K562 (cell line): ENCODE results near the gene RHOBTB3. TPM values are rescaled to one million over a fixed set of nuclear protein-coding genes. Genes with fewer than 3 reads are reported as not detected.
A peak's percentile ranks its signal among the peaks of the same experiment; 100 is the strongest.

ENCODE experiments used
- ATF1 ChIP-seq, 2 experiments: fragments of 450-650 bp in 1 of 2; IDR thresholded peaks; 2 replicates each; pipeline ENCODE4 v1.6.1; 2016; ENCODE audit warnings: missing compliant biosample characterization in 1 of 2, missing genetic modification characterization in 1 of 2
- CEBPB ChIP-seq: fragments of 450-650 bp; IDR thresholded peaks from 2 replicates; pipeline ENCODE4 v1.6.1; 2016; ENCODE audit warnings: missing genetic modification characterization, missing compliant biosample characterization
- DMBX1 ChIP-seq: fragments of 250-450 bp; sonication (Bioruptor Pico); IDR thresholded peaks from 2 replicates; pipeline ENCODE4 v1.8.0; 2022; ENCODE audit warnings: inconsistent platforms, mild to moderate bottlenecking, moderate library complexity, borderline replicate concordance
- ESRRA ChIP-seq: fragments of 450-650 bp; IDR thresholded peaks from 2 replicates; pipeline ENCODE4 v1.6.1; 2014; ENCODE audit warnings: low read depth, mild to moderate bottlenecking, moderate library complexity, borderline replicate concordance
- FOXJ3 ChIP-seq: sonication (generic); formaldehyde crosslinking; IDR thresholded peaks from 2 replicates; pipeline ENCODE4 v1.4.0; 2020; ENCODE audit warnings: mild to moderate bottlenecking, missing genetic modification reagents
- KHSRP ChIP-seq: fragments of 450-650 bp; IDR thresholded peaks from 2 replicates; pipeline ENCODE4 v1.6.1; 2017
- MCM3 ChIP-seq: fragments of 450-650 bp; IDR thresholded peaks from 2 replicates; pipeline ENCODE4 v1.6.1; 2016
- NFRKB ChIP-seq: fragments of 450-650 bp; IDR thresholded peaks from 2 replicates; pipeline ENCODE4 v1.6.1; 2016; ENCODE audit warnings: low read depth
- PTBP1 ChIP-seq: fragments of 200-400 bp; formaldehyde crosslinking; IDR thresholded peaks from 2 replicates; pipeline ENCODE4 v1.6.1; 2017; ENCODE audit warnings: low read depth, low read length
- RBBP5 ChIP-seq: fragments of 200-600 bp; sonication (generic); IDR thresholded peaks from 2 replicates; pipeline ENCODE4 v1.6.1; 2012; ENCODE audit warnings: borderline replicate concordance, mild to moderate bottlenecking, low read length, control low read depth, inconsistent platforms; ENCODE audit not compliant: insufficient read depth, poor library complexity, severe bottlenecking
- RCOR1 ChIP-seq, 2 experiments: IDR thresholded peaks; 2 replicates each; pipeline ENCODE4 v1.6.1; 2012; ENCODE audit warnings: low read depth in 2 of 2, low read length in 2 of 2, borderline replicate concordance in 1 of 2, improper control_type of control experiment in 1 of 2
- ZNF165 ChIP-seq: fragments of 250-450 bp; sonication (Bioruptor Pico); IDR thresholded peaks from 2 replicates; pipeline ENCODE4 v1.4.0; 2020; ENCODE audit warnings: borderline replicate concordance
- ZNF197 ChIP-seq: fragments of 200-800 bp; sonication (Bioruptor generic); IDR thresholded peaks from 2 replicates; pipeline ENCODE4 v1.6.1; 2016; ENCODE audit warnings: low read depth, missing genetic modification characterization, missing compliant biosample characterization
- ZNF830 ChIP-seq: fragments of 250-450 bp; sonication (Bioruptor Pico); IDR thresholded peaks from 2 replicates; pipeline ENCODE4 v1.5.0; 2021; ENCODE audit warnings: mild to moderate bottlenecking
- polyA plus RNA-seq, 8 experiments: library from polyadenylated mRNA; depleted of rRNA in 4 of 8; stranded (reverse) in 5 of 8; unstranded in 3 of 8; fragments of >200 nt; fragmentation: Nextera tagmentation in 2 of 8; fragmentation: Illumina TruSeq in 1 of 8; extraction: Ambion mirVana in 2 of 8; extraction: Trizol in 1 of 8; gene quantifications; 2 replicates each; pipeline versions ENCODE4 v1.2.1 to v1.2.3, GENCODE V29; 2011 to 2014; ENCODE audit warnings: inconsistent platforms in 1 of 8, missing spikeins in 1 of 8
- total RNA-seq, 7 experiments: library from RNA; depleted of rRNA in 6 of 7; stranded (reverse); fragments of >200 nt in 6 of 7; fragmentation: Illumina TruSeq in 2 of 7; extraction: Trizol in 2 of 7; gene quantifications; 2 replicates each; pipeline versions ENCODE4 v1.2.1 to v1.2.3, GENCODE V29; 2011 to 2021; ENCODE audit warnings: low replicate concordance in 1 of 7
- TF ChIP-seq, protein P1 (sequence below): fragments of 200-800 bp; sonication (Bioruptor generic); IDR thresholded peaks from 2 replicates; pipeline ENCODE4 v1.6.1; 2017; ENCODE audit warnings: missing genetic modification characterization, missing compliant biosample characterization
- TF ChIP-seq, protein P2 (sequence below): sonication (generic); formaldehyde crosslinking; IDR thresholded peaks from 2 replicates; pipeline ENCODE4 v1.8.1; 2022; ENCODE audit warnings: missing genetic modification reagents
- TF ChIP-seq, protein P3 (sequence below), 2 experiments: fragments of 450-650 bp; IDR thresholded peaks; 2 replicates each; pipeline ENCODE4 v1.6.1; 2016
- TF ChIP-seq, protein P4 (sequence below): fragments of 450-650 bp; IDR thresholded peaks from one replicate; pipeline ENCODE4 v1.6.1; 2018; ENCODE audit warnings: mild to moderate bottlenecking, moderate library complexity; ENCODE audit not compliant: partially characterized antibody
- TF ChIP-seq, protein P5 (sequence below): IDR thresholded peaks from 2 replicates; pipeline ENCODE4 v1.6.1; 2012; ENCODE audit warnings: low read depth, low read length, improper control_type of control experiment, borderline replicate concordance
- TF ChIP-seq, protein P6 (sequence below): fragments of 250-450 bp; sonication (Bioruptor Pico); IDR thresholded peaks from 2 replicates; pipeline ENCODE4 v1.4.0; 2020

The RHOBTB3 gene
- total and polyA plus RNA-seq, 9 of the 15 experiments (the other 6 are each of a cell fraction or from before 2014, with no cell fraction given), result 39.7 to 143 (median 115) TPM

DNA sequence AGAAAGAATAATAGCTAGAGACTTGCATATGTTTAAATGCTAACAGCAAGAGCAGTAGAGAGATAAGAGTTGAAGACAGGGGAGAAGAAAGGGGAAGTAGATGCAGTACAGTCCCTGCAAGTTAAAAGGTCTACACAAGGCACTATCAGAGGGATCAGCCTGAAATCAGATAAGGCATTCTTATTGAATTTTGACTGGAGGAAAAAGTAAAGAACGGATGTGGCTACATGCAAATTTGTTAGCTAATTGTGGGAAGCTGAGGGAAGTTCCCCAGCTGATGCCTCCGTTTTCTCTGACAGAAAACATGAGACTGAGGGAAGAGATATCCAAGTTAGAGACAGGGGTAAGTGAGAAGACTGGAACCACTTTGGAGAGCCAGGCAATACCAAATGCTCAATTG, 12.9 kb upstream of the RHOBTB3 start (continued):
- TF ChIP-seq, protein P1, sequence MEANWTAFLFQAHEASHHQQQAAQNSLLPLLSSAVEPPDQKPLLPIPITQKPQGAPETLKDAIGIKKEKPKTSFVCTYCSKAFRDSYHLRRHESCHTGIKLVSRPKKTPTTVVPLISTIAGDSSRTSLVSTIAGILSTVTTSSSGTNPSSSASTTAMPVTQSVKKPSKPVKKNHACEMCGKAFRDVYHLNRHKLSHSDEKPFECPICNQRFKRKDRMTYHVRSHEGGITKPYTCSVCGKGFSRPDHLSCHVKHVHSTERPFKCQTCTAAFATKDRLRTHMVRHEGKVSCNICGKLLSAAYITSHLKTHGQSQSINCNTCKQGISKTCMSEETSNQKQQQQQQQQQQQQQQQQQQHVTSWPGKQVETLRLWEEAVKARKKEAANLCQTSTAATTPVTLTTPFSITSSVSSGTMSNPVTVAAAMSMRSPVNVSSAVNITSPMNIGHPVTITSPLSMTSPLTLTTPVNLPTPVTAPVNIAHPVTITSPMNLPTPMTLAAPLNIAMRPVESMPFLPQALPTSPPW, result peak; percentile 49; the same call in 1 of the 2 replicates
- TF ChIP-seq DMBX1 (CRISPR knock-in tag) (no peak), ATF1 (CRISPR knock-in tag; IDR thresholded peaks at IDR 0.05) (no peak), ATF1 (tag; IDR thresholded peaks at IDR 0.05) (0 out of 2 replicates have a peak, but pooled peaks have one; percentile 8), ZNF197 (CRISPR knock-in tag) (no peak), FOXJ3 (no peak), MCM3 (no peak), KHSRP (no peak), ESRRA (peak; percentile 69; the same call in 1 of the 2 replicates), PTBP1 (no peak), RBBP5 (no peak), ZNF165 (CRISPR knock-in tag) (no peak), CEBPB (no peak), NFRKB (no peak), RCOR1 (IDR thresholded peaks at IDR 0.05; ENCODE audit: borderline replicate concordance in 1 of 2, low read depth in 2 of 2, low read length in 2 of 2) (peak in 1 of 2 experiments; percentile 78; a peak in 2 of 4 replicates), ZNF830 (no peak)
- TF ChIP-seq, protein P2, sequence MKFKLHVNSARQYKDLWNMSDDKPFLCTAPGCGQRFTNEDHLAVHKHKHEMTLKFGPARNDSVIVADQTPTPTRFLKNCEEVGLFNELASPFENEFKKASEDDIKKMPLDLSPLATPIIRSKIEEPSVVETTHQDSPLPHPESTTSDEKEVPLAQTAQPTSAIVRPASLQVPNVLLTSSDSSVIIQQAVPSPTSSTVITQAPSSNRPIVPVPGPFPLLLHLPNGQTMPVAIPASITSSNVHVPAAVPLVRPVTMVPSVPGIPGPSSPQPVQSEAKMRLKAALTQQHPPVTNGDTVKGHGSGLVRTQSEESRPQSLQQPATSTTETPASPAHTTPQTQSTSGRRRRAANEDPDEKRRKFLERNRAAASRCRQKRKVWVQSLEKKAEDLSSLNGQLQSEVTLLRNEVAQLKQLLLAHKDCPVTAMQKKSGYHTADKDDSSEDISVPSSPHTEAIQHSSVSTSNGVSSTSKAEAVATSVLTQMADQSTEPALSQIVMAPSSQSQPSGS (CRISPR knock-in tag), result no peak
- TF ChIP-seq, protein P3, sequence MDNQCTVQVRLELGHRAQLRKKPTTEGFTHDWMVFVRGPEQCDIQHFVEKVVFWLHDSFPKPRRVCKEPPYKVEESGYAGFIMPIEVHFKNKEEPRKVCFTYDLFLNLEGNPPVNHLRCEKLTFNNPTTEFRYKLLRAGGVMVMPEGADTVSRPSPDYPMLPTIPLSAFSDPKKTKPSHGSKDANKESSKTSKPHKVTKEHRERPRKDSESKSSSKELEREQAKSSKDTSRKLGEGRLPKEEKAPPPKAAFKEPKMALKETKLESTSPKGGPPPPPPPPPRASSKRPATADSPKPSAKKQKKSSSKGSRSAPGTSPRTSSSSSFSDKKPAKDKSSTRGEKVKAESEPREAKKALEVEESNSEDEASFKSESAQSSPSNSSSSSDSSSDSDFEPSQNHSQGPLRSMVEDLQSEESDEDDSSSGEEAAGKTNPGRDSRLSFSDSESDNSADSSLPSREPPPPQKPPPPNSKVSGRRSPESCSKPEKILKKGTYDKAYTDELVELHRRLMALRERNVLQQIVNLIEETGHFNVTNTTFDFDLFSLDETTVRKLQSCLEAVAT (IDR thresholded peaks at IDR 0.05), result peak in 1 of 2 experiments; percentile 65; a peak in 2 of 4 replicates
- TF ChIP-seq, protein P4, sequence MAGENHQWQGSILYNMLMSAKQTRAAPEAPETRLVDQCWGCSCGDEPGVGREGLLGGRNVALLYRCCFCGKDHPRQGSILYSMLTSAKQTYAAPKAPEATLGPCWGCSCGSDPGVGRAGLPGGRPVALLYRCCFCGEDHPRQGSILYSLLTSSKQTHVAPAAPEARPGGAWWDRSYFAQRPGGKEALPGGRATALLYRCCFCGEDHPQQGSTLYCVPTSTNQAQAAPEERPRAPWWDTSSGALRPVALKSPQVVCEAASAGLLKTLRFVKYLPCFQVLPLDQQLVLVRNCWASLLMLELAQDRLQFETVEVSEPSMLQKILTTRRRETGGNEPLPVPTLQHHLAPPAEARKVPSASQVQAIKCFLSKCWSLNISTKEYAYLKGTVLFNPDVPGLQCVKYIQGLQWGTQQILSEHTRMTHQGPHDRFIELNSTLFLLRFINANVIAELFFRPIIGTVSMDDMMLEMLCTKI, result no peak
- TF ChIP-seq, protein P5, sequence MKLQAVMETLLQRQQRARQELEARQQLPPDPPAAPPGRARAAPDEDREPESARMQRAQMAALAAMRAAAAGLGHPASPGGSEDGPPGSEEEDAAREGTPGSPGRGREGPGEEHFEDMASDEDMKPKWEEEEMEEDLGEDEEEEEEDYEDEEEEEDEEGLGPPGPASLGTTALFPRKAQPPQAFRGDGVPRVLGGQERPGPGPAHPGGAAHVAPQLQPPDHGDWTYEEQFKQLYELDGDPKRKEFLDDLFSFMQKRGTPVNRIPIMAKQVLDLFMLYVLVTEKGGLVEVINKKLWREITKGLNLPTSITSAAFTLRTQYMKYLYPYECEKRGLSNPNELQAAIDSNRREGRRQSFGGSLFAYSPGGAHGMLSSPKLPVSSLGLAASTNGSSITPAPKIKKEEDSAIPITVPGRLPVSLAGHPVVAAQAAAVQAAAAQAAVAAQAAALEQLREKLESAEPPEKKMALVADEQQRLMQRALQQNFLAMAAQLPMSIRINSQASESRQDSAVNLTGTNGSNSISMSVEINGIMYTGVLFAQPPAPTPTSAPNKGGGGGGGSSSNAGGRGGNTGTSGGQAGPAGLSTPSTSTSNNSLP, result peak; percentile 10; the same call in 1 of the 2 replicates
- TF ChIP-seq, protein P6, sequence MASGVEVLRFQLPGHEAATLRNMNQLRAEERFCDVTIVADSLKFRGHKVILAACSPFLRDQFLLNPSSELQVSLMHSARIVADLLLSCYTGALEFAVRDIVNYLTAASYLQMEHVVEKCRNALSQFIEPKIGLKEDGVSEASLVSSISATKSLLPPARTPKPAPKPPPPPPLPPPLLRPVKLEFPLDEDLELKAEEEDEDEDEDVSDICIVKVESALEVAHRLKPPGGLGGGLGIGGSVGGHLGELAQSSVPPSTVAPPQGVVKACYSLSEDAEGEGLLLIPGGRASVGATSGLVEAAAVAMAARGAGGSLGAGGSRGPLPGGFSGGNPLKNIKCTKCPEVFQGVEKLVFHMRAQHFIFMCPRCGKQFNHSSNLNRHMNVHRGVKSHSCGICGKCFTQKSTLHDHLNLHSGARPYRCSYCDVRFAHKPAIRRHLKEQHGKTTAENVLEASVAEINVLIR (CRISPR knock-in tag), result no peak
